NCI-H226 (cell line): ENCODE measurements around the gene TMEM132A.

Experiments used
- DNase-seq: peaks from one replicate; pipeline ENCODE4 v3.0.0-alpha.2; 2015

TMEM132A gene

GRCh38 chr11:60939855-60940254 is 15.6 kb downstream of the TMEM132A start:
- DNase-seq, result no peak

GRCh38 chr11:60941371-60942119 is 17.3 kb downstream of the TMEM132A start:
- no peak for DNase-seq

GRCh38 chr11:60942219-60942618 is 18.0 kb downstream of the TMEM132A start:
- no peak for DNase-seq

- DNase-seq, result no peak
These were observed 18.8 kb downstream of the TMEM132A start for GRCh38 chr11:60942970-60943565.

GRCh38 chr11:60944490-60945294 is 20.4 kb downstream of the TMEM132A start:
- DNase-seq, result no peak

- DNase-seq, result no peak
These were observed 21.0 kb downstream of the TMEM132A start for GRCh38 chr11:60945295-60945667.

- DNase-seq, result no peak
These were observed 22.5 kb downstream of the TMEM132A start for GRCh38 chr11:60946601-60947264.

GRCh38 chr11:60947700-60948099 is 23.4 kb downstream of the TMEM132A start:
- DNase-seq, result no peak

- DNase-seq, result peak; percentile 36
These were observed 24.0 kb downstream of the TMEM132A start for GRCh38 chr11:60948250-60948649.

- DNase-seq, result no peak
These were observed 25.8 kb downstream of the TMEM132A start for GRCh38 chr11:60950024-60950423.

- no peak for DNase-seq
These were observed 26.8 kb downstream of the TMEM132A start for GRCh38 chr11:60950933-60951605.

- no peak for DNase-seq
These were observed 27.3 kb downstream of the TMEM132A start for GRCh38 chr11:60951606-60951903.

GRCh38 chr11:60951904-60952741 is 27.9 kb downstream of the TMEM132A start, which contains the start of gene SLC15A3:
Gene SLC15A3 (minus strand): TSS chr11:60952176. CDS start chr11:60951551, 625 bp downstream.
- DNase-seq, result peak; percentile 47

GRCh38 chr11:60952742-60953170 is 28.5 kb downstream of the TMEM132A start:
- no peak for DNase-seq

- no peak for DNase-seq
These were observed 29.5 kb downstream of the TMEM132A start for GRCh38 chr11:60953781-60954180.

GRCh38 chr11:60954421-60954820 is 30.2 kb downstream of the TMEM132A start:
- DNase-seq, result no peak

- DNase-seq, result no peak
These were observed 31.3 kb downstream of the TMEM132A start for GRCh38 chr11:60955571-60955970.

GRCh38 chr11:60957188-60957587 is 32.9 kb downstream of the TMEM132A start:
- no peak for DNase-seq

GRCh38 chr11:60959431-60959830 is 35.2 kb downstream of the TMEM132A start:
- no peak for DNase-seq

- DNase-seq, result no peak
These were observed 36.1 kb downstream of the TMEM132A start for GRCh38 chr11:60960405-60960804.

- no peak for DNase-seq
These were observed 40.5 kb downstream of the TMEM132A start for GRCh38 chr11:60964801-60965200.

GRCh38 chr11:60966890-60967289 is 42.6 kb downstream of the TMEM132A start:
- no peak for DNase-seq
